Activated CD4-positive, alpha-beta T cell treated with anti-CD3 and anti-CD28 coated beads, Interleukin-2, amount 10 ng/mL, durations not matched to agents 24 days and 14 days (primary cell): ENCODE data around the gene ORAI2. TPM values are rescaled to one million over a fixed set of nuclear protein-coding genes. Genes with fewer than 3 reads are reported as not detected.

Experiments
- DNase-seq: peaks from one replicate; pipeline ENCODE4 v3.0.0; 2022
- H3K27ac Mint-ChIP-seq: one replicate; pipeline ENCODE4 v1.8.0; 2022; ENCODE audit warnings: mild to moderate bottlenecking, mixed read lengths
- H3K27me3 Mint-ChIP-seq: one replicate; pipeline ENCODE4 v1.8.0; 2022; ENCODE audit warnings: mixed read lengths
- H3K36me3 Mint-ChIP-seq: one replicate; pipeline ENCODE4 v1.8.0; 2022; ENCODE audit warnings: low read depth, mild to moderate bottlenecking, mixed read lengths
- H3K4me1 Mint-ChIP-seq: one replicate; pipeline ENCODE4 v1.8.0; 2021; ENCODE audit warnings: mixed read lengths
- H3K4me3 Mint-ChIP-seq: one replicate; pipeline ENCODE4 v1.8.0; 2022; ENCODE audit warnings: mild to moderate bottlenecking, moderate library complexity, mixed read lengths
- H3K9me3 Mint-ChIP-seq: one replicate; pipeline ENCODE4 v1.8.0; 2021; ENCODE audit warnings: mixed read lengths
- intact Hi-C: fragments of 100-400 bp; cut with micrococcal nuclease; formaldehyde crosslinking; loops from one replicate; pipeline ENCODE4 v1.15.1; 2023
- total RNA-seq: library from RNA; stranded (reverse); gene quantifications from 2 replicates; pipeline ENCODE4 v1.2.3, GENCODE V29; 2022

ORAI2 gene
- total RNA-seq, 1 donor from 2014 or later, result 45.8 TPM

- intact Hi-C loops, result no loop called here
- H3K4me3 Mint-ChIP-seq, result no peak overlapping the region
- DNase-seq, result no peak
- H3K4me1 Mint-ChIP-seq, result no peaks in the 10 kb centered on the region
- no peak overlapping the region for H3K27ac Mint-ChIP-seq
- no peaks in the 10 kb centered on the region for H3K9me3 Mint-ChIP-seq
- H3K36me3 Mint-ChIP-seq, result peaks cover 13% of the 10 kb centered on the region
- H3K27me3 Mint-ChIP-seq, result no peaks in the 10 kb centered on the region
Observed at GRCh38 chr7:102456327-102456726, 23.0 kb downstream of the ORAI2 start.

DNA sequence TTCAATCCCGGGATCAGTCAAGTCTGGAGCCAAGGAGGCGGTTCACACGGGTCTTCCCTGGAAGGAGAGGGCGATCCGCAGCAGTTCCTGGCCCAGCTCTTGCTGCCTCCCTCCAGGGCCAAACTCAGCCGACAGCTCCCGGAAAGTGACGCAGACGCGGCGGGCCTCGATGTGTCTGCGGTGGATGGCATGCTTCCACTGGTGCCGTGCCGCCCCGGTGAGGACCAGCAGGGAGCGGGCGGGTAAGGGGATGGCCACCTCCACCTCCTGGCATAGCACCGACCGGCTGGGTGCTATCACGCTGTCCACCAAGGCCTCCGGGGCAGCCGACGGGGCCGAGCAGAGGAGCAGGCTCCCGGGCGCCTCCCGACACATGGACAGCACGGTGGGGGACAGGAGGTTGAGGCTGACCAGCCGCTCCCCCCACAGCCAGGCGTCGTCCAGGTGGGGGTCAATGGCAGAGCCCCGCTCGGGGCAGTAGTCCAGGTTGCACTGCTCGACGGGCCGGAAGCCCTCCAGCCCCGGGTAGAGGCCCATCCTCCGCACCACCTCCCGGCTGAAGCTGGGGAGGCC, 24.1 kb downstream of the ORAI2 start:
- H3K27ac Mint-ChIP-seq, result no peak overlapping the region
- intact Hi-C loops, result no loop called here
- no peak overlapping the region for H3K4me3 Mint-ChIP-seq
- H3K4me1 Mint-ChIP-seq, result peaks cover 2% of the 10 kb centered on the region
- H3K36me3 Mint-ChIP-seq, result peaks cover 13% of the 10 kb centered on the region
- no peaks in the 10 kb centered on the region for H3K9me3 Mint-ChIP-seq
- H3K27me3 Mint-ChIP-seq, result no peaks in the 10 kb centered on the region
- DNase-seq, result no peak

DNA sequence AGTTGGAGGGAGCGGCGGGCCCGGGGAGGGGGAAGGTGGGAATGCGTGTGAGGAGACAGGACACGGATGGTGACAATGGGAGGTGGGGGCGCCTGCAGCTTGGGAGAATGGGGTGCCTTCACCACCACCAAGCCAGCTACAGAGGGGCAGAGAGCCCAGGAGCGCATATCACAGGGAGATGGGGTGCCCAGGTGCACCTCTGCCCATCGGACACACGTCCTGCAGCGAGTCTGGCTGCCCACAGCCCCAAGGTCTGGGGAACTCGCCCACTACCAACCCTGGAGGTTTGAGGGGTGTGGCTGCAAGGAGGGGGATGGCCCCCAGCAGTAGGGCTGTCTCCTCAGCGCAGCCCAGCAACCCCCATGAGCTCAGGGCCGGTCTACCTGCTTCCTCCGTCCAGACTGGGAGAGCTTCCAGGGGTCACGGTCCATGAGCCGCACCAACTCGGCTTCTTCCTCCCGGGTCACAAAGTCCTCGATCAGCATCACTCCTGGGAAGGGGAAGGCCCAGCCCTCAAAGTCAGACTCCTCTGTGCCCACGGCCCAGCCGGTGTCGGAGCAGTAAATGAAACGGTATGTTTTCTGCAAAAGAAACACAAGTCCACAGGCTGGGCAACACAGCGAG, 26.0 kb downstream of the ORAI2 start:
- Mint-ChIP-seq H3K9me3 (no peaks in the 10 kb centered on the region), H3K27ac (no peak overlapping the region), H3K27me3 (no peaks in the 10 kb centered on the region), H3K36me3 (peaks cover 16% of the 10 kb centered on the region), H3K4me3 (no peak overlapping the region), H3K4me1 (peaks cover 13% of the 10 kb centered on the region)
- intact Hi-C loops, result no loop called here
- DNase-seq, result no peak

DNA sequence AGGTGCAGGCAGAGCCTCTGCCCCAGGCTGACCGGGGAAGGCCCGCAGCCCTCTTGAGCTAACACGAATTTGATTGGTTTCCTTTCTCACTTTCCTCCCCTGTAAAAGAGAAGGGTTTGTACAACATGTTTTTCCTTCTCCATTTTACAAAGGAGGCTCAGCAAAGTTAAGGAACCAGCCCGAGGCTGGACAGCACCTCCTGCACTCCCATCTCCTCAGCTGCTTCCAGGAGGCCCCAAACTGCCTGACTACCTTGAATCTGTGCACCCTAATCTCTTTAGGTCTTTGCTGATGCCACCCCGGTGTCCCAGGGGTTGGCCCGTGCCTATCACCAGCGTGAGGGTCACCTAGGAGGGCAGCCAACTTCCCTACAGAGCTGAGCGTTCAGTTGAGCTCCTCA, 27.1 kb downstream of the ORAI2 start:
- DNase-seq, result no peak

DNA sequence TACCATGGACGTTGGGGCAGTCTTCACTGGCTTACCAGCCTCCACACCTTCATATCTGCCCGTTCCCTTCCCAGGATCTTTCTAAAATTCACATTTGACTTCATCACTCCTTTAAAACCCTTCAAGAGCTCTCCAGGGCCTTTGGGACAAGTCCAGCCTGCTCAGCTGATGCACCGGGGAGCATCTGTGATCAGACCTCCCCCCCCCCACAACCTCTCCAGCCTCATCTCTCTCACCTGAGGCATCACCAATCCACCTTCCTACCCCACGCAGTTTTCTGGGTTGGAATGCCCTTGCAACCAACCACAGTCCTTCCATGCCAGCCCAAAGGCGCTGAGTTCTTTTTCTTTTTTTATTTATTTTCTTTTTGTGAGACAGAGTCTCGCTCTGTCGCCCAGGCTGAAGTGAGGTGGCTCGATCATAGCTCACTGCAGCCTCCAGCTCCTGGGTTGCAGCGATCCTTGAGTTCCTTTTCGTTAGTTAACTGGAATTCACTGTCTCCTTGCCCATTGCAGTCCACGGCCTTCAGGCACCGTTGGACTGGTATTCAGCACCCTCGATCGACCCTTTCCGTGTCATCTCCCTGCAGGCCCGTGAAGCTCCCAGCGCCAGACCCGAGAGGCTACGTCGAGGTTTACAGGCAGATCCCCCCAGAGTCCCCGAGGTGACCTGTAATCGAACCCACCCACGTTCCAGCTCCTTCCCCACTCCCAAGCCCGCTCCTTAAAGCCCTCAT, 30.6 kb downstream of the ORAI2 start:
- H3K9me3 Mint-ChIP-seq, result no peaks in the 10 kb centered on the region
- no peak for DNase-seq
- H3K4me1 Mint-ChIP-seq, result peaks cover 24% of the 10 kb centered on the region
- no peaks in the 10 kb centered on the region for H3K27me3 Mint-ChIP-seq
- H3K4me3 Mint-ChIP-seq, result peak overlapping the region; percentile 95
- peaks cover 9% of the 10 kb centered on the region for H3K36me3 Mint-ChIP-seq
- intact Hi-C loops, result loop anchor here (1.0 to 10.0 kb wide), 4 partner anchors 37 to 179 kb away; partner anchors contain the start of genes PRKRIP1 and SH2B2
- peak overlapping the region; percentile 85 for H3K27ac Mint-ChIP-seq

More for the DNA sequence above, 27.1 kb downstream of the ORAI2 start:
- intact Hi-C loops, result loop anchor here (10.0 kb wide), 1 partner anchor 176 kb away; the partner anchor contains the start of gene SH2B2
- H3K4me3 Mint-ChIP-seq, result no peak overlapping the region
- no peaks in the 10 kb centered on the region for H3K9me3 Mint-ChIP-seq
- peak overlapping the region; percentile 11 for H3K27ac Mint-ChIP-seq
- no peaks in the 10 kb centered on the region for H3K27me3 Mint-ChIP-seq
- H3K4me1 Mint-ChIP-seq, result peaks cover 13% of the 10 kb centered on the region
- H3K36me3 Mint-ChIP-seq, result peaks cover 14% of the 10 kb centered on the region

GRCh38 chr7:102464577-102465280, 31.4 kb downstream of the ORAI2 start, which contains the start of the genes ALKBH4 and LRWD1:
TSS of gene ALKBH4 (minus strand) at chr7:102464863. CDS start at chr7:102464836, 27 bp downstream.
TSS of gene LRWD1 (plus strand) at chr7:102464984. CDS start at chr7:102465081, 97 bp downstream.
- Mint-ChIP-seq H3K27ac (peak within 1 kb of the TSS; percentile 85), H3K9me3 (no peaks in the 10 kb centered on the region), H3K36me3 (peaks cover 5% of the 10 kb centered on the region), H3K4me1 (peaks cover 24% of the 10 kb centered on the region), H3K27me3 (no peaks in the 10 kb centered on the region), H3K4me3 (peak within 1 kb of the TSS; percentile 95)
- intact Hi-C loops, result loop anchor here (1.0 to 10.0 kb wide), 4 partner anchors 38 to 180 kb away; partner anchors contain the start of genes PRKRIP1 and SH2B2
- DNase-seq, result peak; percentile 99

DNA sequence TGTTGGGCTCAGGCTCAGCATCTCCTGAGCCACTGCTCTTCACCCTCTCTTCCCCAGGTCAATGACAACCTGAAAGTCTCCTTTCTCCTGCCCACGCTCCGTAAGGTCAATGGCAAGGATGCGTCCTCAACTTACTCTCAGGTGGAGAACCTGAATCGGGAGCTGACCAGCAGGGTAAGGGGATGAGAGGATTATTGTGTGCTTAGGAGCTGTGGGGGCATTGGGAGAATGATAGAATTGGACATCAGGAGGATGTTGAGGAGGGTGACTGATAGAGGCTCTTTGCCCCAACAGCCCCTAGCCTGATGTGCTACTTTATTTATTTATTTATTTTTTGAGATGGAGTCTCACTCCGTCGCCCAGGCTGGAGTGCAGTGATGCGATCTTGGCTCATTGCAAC, 32.7 kb downstream of the ORAI2 start:
- H3K9me3 Mint-ChIP-seq, result no peaks in the 10 kb centered on the region
- H3K4me1 Mint-ChIP-seq, result peaks cover 24% of the 10 kb centered on the region
- H3K27me3 Mint-ChIP-seq, result no peaks in the 10 kb centered on the region
- peak overlapping the region; percentile 95 for H3K4me3 Mint-ChIP-seq
- intact Hi-C loops, result loop anchor here (10.0 kb wide), 1 partner anchor 181 kb away; the partner anchor contains the start of gene SH2B2
- peaks cover 6% of the 10 kb centered on the region for H3K36me3 Mint-ChIP-seq
- H3K27ac Mint-ChIP-seq, result peak overlapping the region; percentile 17
- DNase-seq, result no peak

- Mint-ChIP-seq H3K4me1 (peaks cover 19% of the 10 kb centered on the region), H3K9me3 (no peaks in the 10 kb centered on the region), H3K27ac (no peak overlapping the region), H3K36me3 (peaks cover 11% of the 10 kb centered on the region), H3K4me3 (no peak overlapping the region), H3K27me3 (no peaks in the 10 kb centered on the region)
- no peak for DNase-seq
- intact Hi-C loops, result loop anchor here (10.0 kb wide), 1 partner anchor 183 kb away; the partner anchor contains the start of gene SH2B2
Observed at GRCh38 chr7:102467581-102468477, 34.5 kb downstream of the ORAI2 start.

DNA sequence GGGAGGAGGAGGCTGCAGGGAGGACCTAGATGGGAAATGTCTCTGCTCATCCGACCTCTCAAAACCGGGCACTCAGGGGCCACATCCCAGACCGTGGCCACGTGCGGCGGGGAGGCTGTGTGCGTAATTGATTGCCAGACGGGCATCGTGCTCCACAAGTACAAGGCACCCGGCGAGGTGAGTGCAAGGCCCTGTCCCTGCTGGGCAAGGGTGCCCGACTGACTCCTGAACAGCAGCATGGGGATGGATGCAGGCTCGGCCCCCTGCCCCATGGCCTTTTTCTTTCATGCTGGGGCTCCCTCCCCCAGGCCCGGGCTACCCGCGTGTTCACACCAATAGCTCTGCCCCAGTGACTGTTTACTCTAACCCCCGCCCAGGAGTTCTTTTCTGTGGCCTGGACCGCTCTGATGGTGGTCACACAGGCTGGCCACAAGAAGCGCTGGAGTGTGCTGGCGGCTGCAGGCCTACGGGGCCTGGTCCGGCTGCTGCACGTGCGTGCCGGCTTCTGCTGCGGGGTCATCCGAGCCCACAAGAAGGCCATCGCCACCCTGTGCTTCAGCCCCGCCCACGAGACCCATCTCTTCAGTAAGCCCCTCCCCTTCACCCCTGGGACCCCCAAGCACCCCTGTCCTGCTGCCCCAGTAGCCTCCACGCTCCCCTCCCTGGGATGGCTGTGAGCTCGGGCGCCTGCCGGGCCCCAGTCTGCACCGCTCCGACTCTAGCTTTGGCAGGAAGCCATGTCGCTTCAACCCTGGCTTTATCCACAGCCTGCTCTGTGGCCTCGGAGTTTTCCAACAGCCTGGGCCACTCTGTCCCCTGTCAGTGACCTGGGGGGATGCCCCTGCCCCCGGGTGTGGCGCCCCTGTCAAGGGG, 35.3 kb downstream of the ORAI2 start:
- Mint-ChIP-seq H3K36me3 (peaks cover 15% of the 10 kb centered on the region), H3K27ac (no peak overlapping the region), H3K27me3 (no peaks in the 10 kb centered on the region), H3K4me3 (no peak overlapping the region), H3K9me3 (no peaks in the 10 kb centered on the region), H3K4me1 (peaks cover 17% of the 10 kb centered on the region)
- intact Hi-C loops, result loop anchor here (10.0 kb wide), 1 partner anchor 184 kb away; the partner anchor contains the start of gene SH2B2
- DNase-seq, result peak; percentile 51

DNA sequence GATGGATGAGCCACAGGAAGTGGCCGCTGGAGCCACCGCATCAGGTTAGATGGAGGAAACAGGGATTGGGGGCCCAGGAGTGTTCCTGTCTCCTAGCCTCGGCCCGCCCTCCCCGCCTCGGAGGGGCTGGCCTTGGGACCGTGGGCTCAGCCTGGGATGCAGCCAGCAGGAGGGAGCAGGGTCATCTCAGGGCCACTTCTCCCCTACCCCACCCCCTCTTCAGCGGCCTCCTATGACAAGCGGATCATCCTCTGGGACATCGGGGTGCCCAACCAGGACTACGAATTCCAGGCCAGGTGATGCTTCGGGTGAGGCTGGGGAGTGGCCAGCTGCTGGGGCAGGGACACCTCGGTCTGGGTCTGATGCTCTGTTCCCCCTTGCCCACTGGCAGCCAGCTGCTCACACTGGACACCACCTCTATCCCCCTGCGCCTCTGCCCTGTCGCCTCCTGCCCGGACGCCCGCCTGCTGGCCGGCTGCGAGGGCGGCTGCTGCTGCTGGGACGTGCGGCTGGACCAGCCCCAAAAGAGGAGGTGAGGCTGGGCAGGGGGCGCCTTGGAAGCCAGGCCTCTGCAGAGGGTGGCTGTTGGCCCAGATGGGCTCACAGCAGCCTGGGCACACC, 36.1 kb downstream of the ORAI2 start:
- Mint-ChIP-seq H3K4me1 (peaks cover 11% of the 10 kb centered on the region), H3K36me3 (peaks cover 15% of the 10 kb centered on the region), H3K9me3 (no peaks in the 10 kb centered on the region), H3K4me3 (no peak overlapping the region), H3K27ac (no peak overlapping the region), H3K27me3 (no peaks in the 10 kb centered on the region)
- peak; percentile 54 for DNase-seq
- intact Hi-C loops, result loop anchor here (10.0 kb wide), 1 partner anchor 185 kb away; the partner anchor contains the start of gene SH2B2

- intact Hi-C loops, result loop anchor here (10.0 kb wide), 1 partner anchor 185 kb away; the partner anchor contains the start of gene SH2B2
- Mint-ChIP-seq H3K9me3 (no peaks in the 10 kb centered on the region), H3K27me3 (no peaks in the 10 kb centered on the region), H3K4me3 (no peak overlapping the region), H3K27ac (no peak overlapping the region), H3K4me1 (peaks cover 11% of the 10 kb centered on the region), H3K36me3 (peaks cover 15% of the 10 kb centered on the region)
- DNase-seq, result peak; percentile 56
Observed at GRCh38 chr7:102469972-102470825, 36.8 kb downstream of the ORAI2 start.
